GM21526 (cell line): Measurements from ENCODE around the gene LRRC56.
"Not testable (repeated sequence)": the region's sequence is repeated elsewhere in the genome, so short reads cannot be mapped to it uniquely, and the experiment has no call there.

ENCODE experiments used
- ATAC-seq: cut with Tn5 transposase; IDR thresholded peaks from one replicate; pipeline ENCODE4 v1.9.1; 2021; ENCODE audit warnings: moderate library complexity; ENCODE audit not compliant: unreplicated experiment, low FRiP score

Gene LRRC56

GRCh38 chr11:501001-501682, 36.2 kb upstream of the LRRC56 start:
- no peak for ATAC-seq

GRCh38 chr11:501683-502287, 35.5 kb upstream of the LRRC56 start:
- ATAC-seq: no peak

GRCh38 chr11:502288-503178, 34.8 kb upstream of the LRRC56 start:
- no peak for ATAC-seq

GRCh38 chr11:503179-503981, 33.9 kb upstream of the LRRC56 start:
- no peak for ATAC-seq

- ATAC-seq: no peak
Measured at GRCh38 chr11:504053-504993, 33.0 kb upstream of the LRRC56 start.

- ATAC-seq: no peak
Measured at GRCh38 chr11:504994-505344, 32.4 kb upstream of the LRRC56 start.

- peak; percentile 54 for ATAC-seq
Measured at GRCh38 chr11:506238-506994, 30.9 kb upstream of the LRRC56 start.

- ATAC-seq: peak; percentile 32
Measured at GRCh38 chr11:506995-507726, 30.2 kb upstream of the LRRC56 start, which contains the start of gene RNH1. Gene RNH1, minus strand, starts transcription at chr11:507242. Its CDS starts 5,080 bp downstream, at chr11:502162.

- peak; percentile 1 for ATAC-seq
Measured at GRCh38 chr11:507727-508515, 29.4 kb upstream of the LRRC56 start.

- ATAC-seq: no peak
Measured at GRCh38 chr11:508956-509355, 28.4 kb upstream of the LRRC56 start.

GRCh38 chr11:512761-513595, 24.3 kb upstream of the LRRC56 start:
- ATAC-seq: no peak

GRCh38 chr11:514606-515005, 22.7 kb upstream of the LRRC56 start:
- ATAC-seq: no peak

GRCh38 chr11:515131-515530, 22.2 kb upstream of the LRRC56 start:
- ATAC-seq: no peak

- no peak for ATAC-seq
Measured at GRCh38 chr11:516400-516799, 20.9 kb upstream of the LRRC56 start.

- ATAC-seq: not testable (repeated sequence)
Measured at GRCh38 chr11:516918-517685, 20.2 kb upstream of the LRRC56 start.
